ENCODE results near the gene APC2. TPM values are rescaled to one million over a fixed set of nuclear protein-coding genes. Genes with fewer than 3 reads are reported as not detected.
A peak's percentile ranks its signal among the peaks of the same experiment; 100 is the strongest.
"Not testable (repeated sequence)": the region's sequence is repeated elsewhere in the genome, so short reads cannot be mapped to it uniquely, and the experiment has no call there.

APC2 gene
- total RNA-seq, 1 donor from 2014 or later: 43.0 TPM

GRCh38 chr19:1474765-1475351, 24.9 kb downstream of the APC2 start:
- H3K4me3 Mint-ChIP-seq: peak overlapping the region; percentile 64

GRCh38 chr19:1475751-1476437, 26.0 kb downstream of the APC2 start:
- Mint-ChIP-seq H3K4me3 (peak overlapping the region; percentile 47), H3K27ac (ENCODE audit: unreplicated experiment) (no peak overlapping the region), H3K9me3 (no peaks in the 10 kb centered on the region), H3K4me1 (peaks cover 15% of the 10 kb centered on the region), H3K27me3 (ENCODE audit: low read depth) (peaks cover 28% of the 10 kb centered on the region), H3K36me3 (ENCODE audit: low read depth) (no peaks in the 10 kb centered on the region)
- no peak for TF ChIP-seq CTCF (conservative IDR thresholded peaks at IDR 0.05)
- DNase-seq (ENCODE audit: low read depth, low spot score): no peak

More at GRCh38 chr19:1474765-1475351, 24.9 kb downstream of the APC2 start:
- Mint-ChIP-seq H3K27ac (ENCODE audit: unreplicated experiment) (no peak overlapping the region), H3K9me3 (no peaks in the 10 kb centered on the region), H3K36me3 (ENCODE audit: low read depth) (no peaks in the 10 kb centered on the region), H3K27me3 (ENCODE audit: low read depth) (peaks cover 39% of the 10 kb centered on the region), H3K4me1 (peaks cover 15% of the 10 kb centered on the region)
- TF ChIP-seq CTCF (conservative IDR thresholded peaks at IDR 0.05): no peak
- DNase-seq (ENCODE audit: low read depth, low spot score): no peak

- H3K9me3 Mint-ChIP-seq; H3K27ac Mint-ChIP-seq (ENCODE audit: unreplicated experiment); DNase-seq (ENCODE audit: low read depth, low spot score); H3K36me3 Mint-ChIP-seq (ENCODE audit: low read depth): not testable (repeated sequence)
- Mint-ChIP-seq H3K4me3 (peak overlapping the region; percentile 74), H3K4me1 (peaks cover 15% of the 10 kb centered on the region), H3K27me3 (ENCODE audit: low read depth) (peaks cover 17% of the 10 kb centered on the region)
Measured at GRCh38 chr19:1477056-1477455, 27.1 kb downstream of the APC2 start.

GRCh38 chr19:1478934-1479707, 29.2 kb downstream of the APC2 start, which contains the start of gene C19orf25:
C19orf25 (minus strand) TSS chr19:1479215; CDS start chr19:1478903, 312 bp downstream.
- Mint-ChIP-seq H3K4me1 (peaks cover 9% of the 10 kb centered on the region), H3K27me3 (ENCODE audit: low read depth) (peaks cover 1% of the 10 kb centered on the region), H3K36me3 (ENCODE audit: low read depth) (no peaks in the 10 kb centered on the region), H3K27ac (ENCODE audit: unreplicated experiment) (peak within 1 kb of the TSS; percentile 96), H3K9me3 (no peaks in the 10 kb centered on the region), H3K4me3 (peak within 1 kb of the TSS; percentile 95)
- no peak for TF ChIP-seq CTCF (conservative IDR thresholded peaks at IDR 0.05)
- peak; percentile 82 for DNase-seq (ENCODE audit: low read depth, low spot score)

GRCh38 chr19:1481224-1481892, 31.4 kb downstream of the APC2 start:
- H3K4me3 Mint-ChIP-seq: peak overlapping the region; percentile 59
- H3K9me3 Mint-ChIP-seq: no peaks in the 10 kb centered on the region
- H3K27ac Mint-ChIP-seq (ENCODE audit: unreplicated experiment): no peak overlapping the region
- no peaks in the 10 kb centered on the region for H3K27me3 Mint-ChIP-seq (ENCODE audit: low read depth)
- peaks cover 9% of the 10 kb centered on the region for H3K4me1 Mint-ChIP-seq
- no peaks in the 10 kb centered on the region for H3K36me3 Mint-ChIP-seq (ENCODE audit: low read depth)
- DNase-seq (ENCODE audit: low read depth, low spot score): no peak
- TF ChIP-seq CTCF (conservative IDR thresholded peaks at IDR 0.05): no peak

All from neural crest cell (in vitro differentiated cells).